Chondrocyte (in vitro differentiated cells): ENCODE results near the gene RHBDF2. TPM values are rescaled to one million over a fixed set of nuclear protein-coding genes. Genes with fewer than 3 reads are reported as not detected.

Source experiments
- DNase-seq: peaks from one replicate; pipeline ENCODE4 v3.0.0; 2021; ENCODE audit warnings: mixed read lengths, low spot score
- H3K27ac Mint-ChIP-seq: one replicate; pipeline ENCODE4 v1.8.0; 2021; ENCODE audit warnings: mild to moderate bottlenecking, moderate library complexity, mixed read lengths; ENCODE audit not compliant: unreplicated experiment
- H3K27me3 Mint-ChIP-seq: 2 replicates; pipeline ENCODE4 v1.8.0; 2021; ENCODE audit warnings: low read depth, mixed read lengths
- H3K36me3 Mint-ChIP-seq: 2 replicates; pipeline ENCODE4 v1.8.0; 2021; ENCODE audit warnings: low read depth, mixed read lengths
- H3K4me1 Mint-ChIP-seq: 2 replicates; pipeline ENCODE4 v1.8.0; 2021; ENCODE audit warnings: low read depth, mild to moderate bottlenecking, mixed read lengths
- H3K4me3 Mint-ChIP-seq: one replicate; pipeline ENCODE4 v1.8.0; 2021; ENCODE audit warnings: mild to moderate bottlenecking, moderate library complexity, mixed read lengths; ENCODE audit not compliant: unreplicated experiment
- H3K9me3 Mint-ChIP-seq: 2 replicates; pipeline ENCODE4 v1.8.0; 2021; ENCODE audit warnings: low read depth, mixed read lengths
- total RNA-seq: library from RNA; stranded (reverse); gene quantifications from 3 replicates; pipeline ENCODE4 v1.2.1, GENCODE V29; 2021
- TF ChIP-seq, protein P1 (sequence below): fragments of 200-600 bp; sonication (generic); IDR thresholded peaks from 2 replicates; pipeline ENCODE4 v1.5.0; 2021; ENCODE audit warnings: antibody characterized with exemption, mild to moderate bottlenecking, moderate library complexity

Gene RHBDF2
- total RNA-seq, 1 donor from 2014 or later = 5.4 TPM

DNA sequence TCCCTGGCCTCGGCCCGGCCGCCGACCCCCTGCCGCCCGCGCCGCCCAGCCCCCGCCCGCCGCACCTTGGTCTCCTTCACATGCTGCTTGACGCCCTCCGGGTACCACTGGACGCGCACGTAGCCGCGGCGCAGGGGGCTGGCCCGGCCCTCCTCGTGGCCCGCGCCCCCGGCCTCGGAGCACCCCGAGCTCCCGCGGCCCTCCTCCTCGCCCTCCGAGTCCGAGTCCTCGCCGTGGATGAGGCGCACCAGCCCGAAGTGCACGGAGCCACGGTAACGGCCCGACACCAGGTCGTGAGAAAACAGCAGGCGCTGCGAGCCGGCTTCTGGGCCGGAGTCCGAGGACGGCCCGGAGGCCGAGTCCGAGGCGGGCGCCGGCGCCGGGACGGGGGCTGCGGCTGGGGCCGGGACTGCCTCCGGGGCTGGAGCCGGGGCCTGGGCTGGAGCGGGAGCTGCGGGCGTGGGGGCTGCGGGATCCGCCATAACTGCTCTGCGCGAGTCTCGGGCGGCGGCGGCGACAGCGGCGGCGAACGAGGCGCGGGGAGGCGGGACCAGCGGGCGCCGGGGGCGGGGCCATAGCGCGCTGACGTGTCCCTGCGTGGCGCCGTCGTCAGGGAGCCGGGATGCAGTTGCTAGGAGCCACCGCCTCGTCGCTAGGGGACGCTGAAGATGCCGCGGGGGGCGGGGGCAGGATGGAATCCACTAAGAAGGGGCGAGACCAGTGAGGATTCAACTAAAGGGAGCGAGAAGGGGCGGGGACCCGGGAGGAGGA lies 48.4 kb downstream of the RHBDF2 start, which contains the start of gene UBE2O:
Gene UBE2O (minus strand): TSS at position 493 of the 771 bp plus-strand sequence. CDS start 11 bp downstream, at position 482.
- DNase-seq = peak; percentile 96
- TF ChIP-seq, protein P1, sequence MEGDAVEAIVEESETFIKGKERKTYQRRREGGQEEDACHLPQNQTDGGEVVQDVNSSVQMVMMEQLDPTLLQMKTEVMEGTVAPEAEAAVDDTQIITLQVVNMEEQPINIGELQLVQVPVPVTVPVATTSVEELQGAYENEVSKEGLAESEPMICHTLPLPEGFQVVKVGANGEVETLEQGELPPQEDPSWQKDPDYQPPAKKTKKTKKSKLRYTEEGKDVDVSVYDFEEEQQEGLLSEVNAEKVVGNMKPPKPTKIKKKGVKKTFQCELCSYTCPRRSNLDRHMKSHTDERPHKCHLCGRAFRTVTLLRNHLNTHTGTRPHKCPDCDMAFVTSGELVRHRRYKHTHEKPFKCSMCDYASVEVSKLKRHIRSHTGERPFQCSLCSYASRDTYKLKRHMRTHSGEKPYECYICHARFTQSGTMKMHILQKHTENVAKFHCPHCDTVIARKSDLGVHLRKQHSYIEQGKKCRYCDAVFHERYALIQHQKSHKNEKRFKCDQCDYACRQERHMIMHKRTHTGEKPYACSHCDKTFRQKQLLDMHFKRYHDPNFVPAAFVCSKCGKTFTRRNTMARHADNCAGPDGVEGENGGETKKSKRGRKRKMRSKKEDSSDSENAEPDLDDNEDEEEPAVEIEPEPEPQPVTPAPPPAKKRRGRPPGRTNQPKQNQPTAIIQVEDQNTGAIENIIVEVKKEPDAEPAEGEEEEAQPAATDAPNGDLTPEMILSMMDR = peak; percentile 77
- Mint-ChIP-seq H3K4me1 (peaks cover 37% of the 10 kb centered on the region), H3K27me3 (no peaks in the 10 kb centered on the region), H3K9me3 (no peaks in the 10 kb centered on the region), H3K27ac (peak within 1 kb of the TSS; percentile 84), H3K36me3 (no peaks in the 10 kb centered on the region), H3K4me3 (peak within 1 kb of the TSS; percentile 86)

DNA sequence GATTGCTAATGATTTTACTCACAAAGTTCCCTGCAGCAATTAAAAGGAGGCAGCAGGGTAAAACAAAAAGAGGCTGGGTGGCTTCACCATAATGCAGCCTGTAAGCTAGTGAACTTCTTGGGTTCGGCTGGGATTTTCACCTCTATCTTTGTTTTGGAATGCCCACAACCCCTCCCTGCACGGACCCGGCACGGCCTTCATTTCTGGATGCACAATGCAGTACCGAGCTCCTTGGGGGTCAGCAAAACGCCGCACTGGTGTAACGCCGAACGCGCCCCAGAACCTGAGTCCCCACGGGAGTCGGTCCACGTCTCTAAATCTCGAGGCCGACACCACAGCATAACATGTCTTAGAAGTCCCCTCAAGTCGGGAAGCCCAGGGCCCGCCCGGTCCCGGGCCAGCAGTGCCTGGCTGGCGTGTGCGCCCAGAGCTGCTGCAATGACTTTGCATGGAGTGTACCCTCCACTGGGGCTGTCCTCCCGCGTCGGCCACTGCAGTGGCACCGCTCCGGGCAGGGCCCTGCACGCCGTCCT lies 49.0 kb downstream of the RHBDF2 start:
- H3K4me1 Mint-ChIP-seq = peaks cover 43% of the 10 kb centered on the region
- H3K4me3 Mint-ChIP-seq = peak overlapping the region; percentile 86
- no peak for DNase-seq
- H3K36me3 Mint-ChIP-seq = no peaks in the 10 kb centered on the region
- TF ChIP-seq, protein P1 = no peak
- no peaks in the 10 kb centered on the region for H3K9me3 Mint-ChIP-seq
- H3K27me3 Mint-ChIP-seq = no peaks in the 10 kb centered on the region
- peak overlapping the region; percentile 74 for H3K27ac Mint-ChIP-seq

DNA sequence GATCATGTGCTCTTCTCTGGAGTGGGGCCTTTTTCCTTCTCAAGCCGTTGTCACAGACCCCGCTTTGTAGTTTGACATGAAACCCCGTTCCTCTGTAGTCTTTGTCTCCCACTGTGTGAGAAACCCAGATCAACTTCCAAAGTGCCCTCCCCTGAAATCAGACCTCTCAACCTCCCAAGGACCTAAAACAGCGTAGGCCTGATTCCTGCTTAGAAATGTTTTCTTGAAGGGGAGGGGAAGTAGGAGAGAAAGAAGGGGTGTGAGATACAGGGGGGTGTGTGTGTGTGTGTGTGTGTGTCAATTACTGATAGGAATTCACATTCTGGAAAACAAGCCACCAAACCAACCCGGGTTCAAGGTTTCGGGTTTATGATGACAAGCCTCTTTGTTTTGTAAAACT lies 49.7 kb downstream of the RHBDF2 start:
- no peak for DNase-seq
- TF ChIP-seq, protein P1 = no peak
- H3K4me3 Mint-ChIP-seq = peak overlapping the region; percentile 86
- no peaks in the 10 kb centered on the region for H3K27me3 Mint-ChIP-seq
- H3K36me3 Mint-ChIP-seq = no peaks in the 10 kb centered on the region
- peak overlapping the region; percentile 83 for H3K27ac Mint-ChIP-seq
- H3K9me3 Mint-ChIP-seq = no peaks in the 10 kb centered on the region
- peaks cover 50% of the 10 kb centered on the region for H3K4me1 Mint-ChIP-seq

DNA sequence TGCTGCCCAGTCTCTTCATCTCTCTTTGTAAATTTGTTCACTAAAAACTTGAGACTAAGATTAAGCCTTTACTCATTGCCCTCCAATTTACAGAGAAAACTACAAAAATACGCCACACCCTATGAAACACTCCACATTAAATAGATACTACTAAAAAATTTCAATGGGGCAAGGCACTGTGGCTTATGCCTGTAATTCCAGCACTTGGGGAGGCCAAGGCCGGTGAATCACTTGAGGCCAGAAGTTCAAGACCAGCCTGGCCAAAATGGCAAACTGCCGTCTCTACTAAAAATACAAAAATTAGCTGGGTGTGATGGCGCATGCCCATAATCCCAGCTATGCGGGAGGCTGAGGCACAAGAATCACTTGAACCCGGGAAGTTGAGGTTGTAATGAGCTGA lies 52.1 kb downstream of the RHBDF2 start:
- Mint-ChIP-seq H3K4me3 (no peak overlapping the region), H3K27ac (no peak overlapping the region), H3K36me3 (no peaks in the 10 kb centered on the region), H3K27me3 (no peaks in the 10 kb centered on the region), H3K9me3 (no peaks in the 10 kb centered on the region), H3K4me1 (peaks cover 74% of the 10 kb centered on the region)
- TF ChIP-seq, protein P1 = no peak
- DNase-seq = no peak

DNA sequence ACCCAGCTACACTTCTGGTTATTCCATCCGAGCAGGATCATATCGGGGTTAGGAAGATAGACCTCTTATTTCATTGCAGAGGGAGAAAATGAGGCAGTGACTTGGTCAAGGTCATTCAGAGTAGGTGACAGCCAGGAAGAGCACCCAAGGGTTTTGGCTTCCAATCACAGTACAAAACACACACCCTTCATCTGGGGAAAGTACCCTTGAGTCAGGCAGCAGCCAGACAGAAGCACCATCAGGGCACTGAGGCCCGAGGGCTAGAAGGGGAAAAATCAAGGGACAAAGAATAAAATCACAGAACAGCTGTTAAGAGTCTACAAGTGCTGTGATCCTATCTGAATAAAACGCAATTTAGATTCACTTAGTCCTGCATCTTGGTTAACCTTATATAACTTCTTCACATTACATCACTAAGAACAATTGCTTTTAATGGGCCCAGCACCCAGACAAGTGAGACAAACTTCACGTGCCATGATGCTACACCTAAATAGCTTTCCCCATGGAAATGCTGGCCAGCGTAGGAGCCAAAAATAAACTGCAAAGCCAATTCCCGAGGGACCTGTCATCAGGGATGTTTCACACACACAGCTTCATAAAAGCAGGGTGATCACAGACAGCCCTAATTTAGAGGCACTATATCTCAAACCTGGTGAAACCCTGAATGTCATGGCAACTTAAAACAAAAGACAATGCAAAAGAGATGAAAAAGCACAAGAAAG lies 53.1 kb downstream of the RHBDF2 start:
- no peaks in the 10 kb centered on the region for H3K27me3 Mint-ChIP-seq
- no peaks in the 10 kb centered on the region for H3K9me3 Mint-ChIP-seq
- no peaks in the 10 kb centered on the region for H3K36me3 Mint-ChIP-seq
- peaks cover 81% of the 10 kb centered on the region for H3K4me1 Mint-ChIP-seq
- H3K4me3 Mint-ChIP-seq = no peak overlapping the region
- TF ChIP-seq, protein P1 = no peak
- no peak for DNase-seq
- peak overlapping the region; percentile 38 for H3K27ac Mint-ChIP-seq
